CD4-positive, alpha-beta T cell treated with Interleukin-4 for 4 hours (primary cell): Measurements from ENCODE around the gene SH2D7.

Source experiments
- DNase-seq: peaks from one replicate; pipeline ENCODE4 v3.0.0-alpha.2; 2020

Gene SH2D7

GRCh38 chr15:78104566-78105475 lies 12.5 kb downstream of the SH2D7 start:
- DNase-seq, result no peak

- no peak for DNase-seq
These were observed 13.3 kb downstream of the SH2D7 start for GRCh38 chr15:78105476-78106241.

- DNase-seq, result no peak
These were observed 15.1 kb downstream of the SH2D7 start for GRCh38 chr15:78107471-78107870.

- peak; percentile 83 for DNase-seq
These were observed 16.1 kb downstream of the SH2D7 start for GRCh38 chr15:78108300-78109084.

GRCh38 chr15:78109156-78109555 lies 16.8 kb downstream of the SH2D7 start:
- DNase-seq, result no peak

GRCh38 chr15:78110096-78110495 lies 17.7 kb downstream of the SH2D7 start:
- no peak for DNase-seq

GRCh38 chr15:78110916-78111475 lies 18.6 kb downstream of the SH2D7 start:
- no peak for DNase-seq

GRCh38 chr15:78111788-78112187 lies 19.4 kb downstream of the SH2D7 start:
- DNase-seq, result no peak

- no peak for DNase-seq
These were observed 20.2 kb downstream of the SH2D7 start for GRCh38 chr15:78112551-78112950.

GRCh38 chr15:78120523-78120922 lies 28.2 kb downstream of the SH2D7 start:
- DNase-seq, result no peak

- no peak for DNase-seq
These were observed 32.9 kb downstream of the SH2D7 start for GRCh38 chr15:78125267-78125666.

- no peak for DNase-seq
These were observed 35.5 kb downstream of the SH2D7 start for GRCh38 chr15:78127882-78128281.

- DNase-seq, result no peak
These were observed 36.9 kb downstream of the SH2D7 start for GRCh38 chr15:78129077-78129750.

- no peak for DNase-seq
These were observed 37.5 kb downstream of the SH2D7 start for GRCh38 chr15:78129751-78130287.

- DNase-seq, result peak; percentile 15
These were observed 38.3 kb downstream of the SH2D7 start for GRCh38 chr15:78130466-78131294.

- peak; percentile 62 for DNase-seq
These were observed 39.1 kb downstream of the SH2D7 start, which contains the start of gene CIB2 for GRCh38 chr15:78131295-78132061. Gene CIB2 (minus strand): TSS chr15:78131445. CDS start chr15:78131215, 230 bp downstream.

GRCh38 chr15:78133801-78134200 lies 41.4 kb downstream of the SH2D7 start:
- no peak for DNase-seq

- no peak for DNase-seq
These were observed 47.2 kb downstream of the SH2D7 start for GRCh38 chr15:78139578-78139977.

- DNase-seq, result no peak
These were observed 47.9 kb downstream of the SH2D7 start for GRCh38 chr15:78140292-78140691.

- no peak for DNase-seq
These were observed 50.0 kb downstream of the SH2D7 start for GRCh38 chr15:78142332-78142731.
